ENCODE results near the gene NEDD4L.

The NEDD4L gene

DNA sequence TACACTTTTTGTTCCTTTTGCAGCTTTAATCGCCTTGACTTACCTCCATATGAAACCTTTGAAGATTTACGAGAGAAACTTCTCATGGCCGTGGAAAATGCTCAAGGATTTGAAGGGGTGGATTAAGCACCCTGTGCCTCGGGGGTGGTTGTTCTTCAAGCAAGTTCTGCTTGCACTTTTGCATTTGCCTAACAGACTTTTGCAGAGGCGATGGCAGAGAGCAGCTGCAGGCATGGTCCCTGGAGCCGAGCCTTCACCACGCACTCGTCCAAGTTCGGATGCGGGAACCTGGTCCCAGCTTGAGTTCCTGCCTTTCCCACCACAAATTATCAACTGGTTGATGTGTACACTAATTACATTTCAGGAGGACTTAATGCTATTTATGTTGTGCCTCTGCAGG, 352.1 kb downstream of the NEDD4L start:
- Histone ChIP-seq H3F3A (ENCODE audit: insufficient read depth) (no peaks in the 10 kb centered on the region), H3K27ac (ENCODE audit: low read depth, low read length) (no peak overlapping the region), H2AFZ (ENCODE audit: low read depth, low read length, severe bottlenecking) (no peak overlapping the region), H3K36me3 (ENCODE audit: low read length) (no peaks in the 10 kb centered on the region), H3K79me2 (ENCODE audit: insufficient read depth, low read length) (no peaks in the 10 kb centered on the region), H3K4me2 (ENCODE audit: low read depth, low read length, poor library complexity, severe bottlenecking) (no peak overlapping the region), H3K9me2 (replicated peaks; ENCODE audit: insufficient read depth, low read length) (no peaks in the 10 kb centered on the region), H3K9me3 (ENCODE audit: insufficient read depth, low read length) (no peaks in the 10 kb centered on the region), H3K27me3 (ENCODE audit: low read length) (no peaks in the 10 kb centered on the region), H3K9ac (ENCODE audit: low read length) (no peak overlapping the region), H3K4me3 (ENCODE audit: insufficient read depth, low read length, poor library complexity, severe bottlenecking) (no peak overlapping the region), H4K20me1 (ENCODE audit: low read depth, low read length) (no peaks in the 10 kb centered on the region)
- TF ChIP-seq, protein P1, sequence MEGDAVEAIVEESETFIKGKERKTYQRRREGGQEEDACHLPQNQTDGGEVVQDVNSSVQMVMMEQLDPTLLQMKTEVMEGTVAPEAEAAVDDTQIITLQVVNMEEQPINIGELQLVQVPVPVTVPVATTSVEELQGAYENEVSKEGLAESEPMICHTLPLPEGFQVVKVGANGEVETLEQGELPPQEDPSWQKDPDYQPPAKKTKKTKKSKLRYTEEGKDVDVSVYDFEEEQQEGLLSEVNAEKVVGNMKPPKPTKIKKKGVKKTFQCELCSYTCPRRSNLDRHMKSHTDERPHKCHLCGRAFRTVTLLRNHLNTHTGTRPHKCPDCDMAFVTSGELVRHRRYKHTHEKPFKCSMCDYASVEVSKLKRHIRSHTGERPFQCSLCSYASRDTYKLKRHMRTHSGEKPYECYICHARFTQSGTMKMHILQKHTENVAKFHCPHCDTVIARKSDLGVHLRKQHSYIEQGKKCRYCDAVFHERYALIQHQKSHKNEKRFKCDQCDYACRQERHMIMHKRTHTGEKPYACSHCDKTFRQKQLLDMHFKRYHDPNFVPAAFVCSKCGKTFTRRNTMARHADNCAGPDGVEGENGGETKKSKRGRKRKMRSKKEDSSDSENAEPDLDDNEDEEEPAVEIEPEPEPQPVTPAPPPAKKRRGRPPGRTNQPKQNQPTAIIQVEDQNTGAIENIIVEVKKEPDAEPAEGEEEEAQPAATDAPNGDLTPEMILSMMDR (IDR thresholded peaks at IDR 0.05; ENCODE audit: insufficient read depth, low read length, poor library complexity, severe bottlenecking), result no peak
- no peak for TF ChIP-seq EZH2phosphoT487 (conservative IDR thresholded peaks at IDR 0.05; ENCODE audit: low read length)

DNA sequence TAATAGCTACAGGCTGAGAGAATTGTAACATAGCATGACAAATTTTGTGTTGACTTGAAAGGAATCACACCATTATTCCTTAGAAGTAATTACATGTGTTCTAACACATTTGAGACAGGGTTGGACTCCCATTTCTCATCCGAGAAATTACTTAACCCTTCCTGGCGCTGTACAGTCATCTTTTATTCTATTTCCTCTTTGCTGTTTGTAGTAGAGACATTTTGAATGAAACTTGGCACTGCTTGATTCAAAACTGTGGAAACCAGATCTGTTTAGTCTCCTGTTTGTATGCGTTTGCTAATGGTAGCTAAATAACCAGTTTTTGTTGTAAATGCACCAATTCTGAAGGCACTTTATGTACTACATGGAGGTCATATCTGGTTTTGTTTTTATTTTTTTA, 352.9 kb downstream of the NEDD4L start:
- Histone ChIP-seq H3K9ac (ENCODE audit: low read length) (no peak overlapping the region), H3K79me2 (ENCODE audit: insufficient read depth, low read length) (no peaks in the 10 kb centered on the region), H3K4me2 (ENCODE audit: low read depth, low read length, poor library complexity, severe bottlenecking) (no peak overlapping the region), H3F3A (ENCODE audit: insufficient read depth) (no peaks in the 10 kb centered on the region), H3K9me3 (ENCODE audit: insufficient read depth, low read length) (no peaks in the 10 kb centered on the region), H3K27ac (ENCODE audit: low read depth, low read length) (no peak overlapping the region), H3K9me2 (replicated peaks; ENCODE audit: insufficient read depth, low read length) (no peaks in the 10 kb centered on the region), H3K36me3 (ENCODE audit: low read length) (no peaks in the 10 kb centered on the region), H3K27me3 (ENCODE audit: low read length) (no peaks in the 10 kb centered on the region), H3K4me3 (ENCODE audit: insufficient read depth, low read length, poor library complexity, severe bottlenecking) (no peak overlapping the region), H4K20me1 (ENCODE audit: low read depth, low read length) (no peaks in the 10 kb centered on the region), H2AFZ (ENCODE audit: low read depth, low read length, severe bottlenecking) (no peak overlapping the region)
- TF ChIP-seq, protein P1 (IDR thresholded peaks at IDR 0.05; ENCODE audit: insufficient read depth, low read length, poor library complexity, severe bottlenecking), result no peak
- no peak for TF ChIP-seq EZH2phosphoT487 (conservative IDR thresholded peaks at IDR 0.05; ENCODE audit: low read length)

DNA sequence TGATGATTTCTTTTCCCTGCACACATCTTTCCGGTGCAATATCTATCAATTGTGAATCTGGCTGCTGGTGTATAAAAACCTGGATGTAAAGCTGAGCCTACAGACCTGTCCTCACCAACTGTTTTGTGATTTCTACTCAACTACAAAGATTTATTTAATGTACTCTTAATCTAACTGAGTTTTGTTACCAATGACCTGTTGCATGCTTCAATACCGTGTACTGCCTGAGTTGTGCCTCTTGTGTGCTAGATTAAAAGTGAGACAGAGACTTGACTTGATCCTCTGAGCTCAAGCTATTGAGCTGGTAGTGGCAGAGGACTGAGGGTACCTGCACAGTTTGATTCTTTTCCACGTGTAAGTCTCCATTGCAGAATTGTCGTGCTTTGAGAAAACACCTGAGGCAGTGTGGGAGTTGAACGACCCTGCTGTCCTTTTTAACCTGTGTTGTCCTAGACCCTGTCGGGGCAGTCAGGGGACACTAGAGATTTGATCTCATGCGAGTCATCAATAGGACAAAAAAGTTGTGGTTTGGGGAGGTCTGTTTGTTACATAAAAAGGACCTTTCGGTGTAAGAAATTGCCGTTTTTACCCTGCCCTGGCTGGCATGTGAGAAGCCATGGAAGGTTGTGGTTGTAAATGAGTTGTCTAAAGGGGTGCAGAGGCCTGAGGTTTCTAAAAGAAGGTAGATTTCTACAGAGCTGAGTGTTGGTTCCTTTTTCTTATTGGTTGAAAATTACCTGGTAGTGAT, 353.5 kb downstream of the NEDD4L start:
- Histone ChIP-seq H3K9ac (ENCODE audit: low read length) (no peak overlapping the region), H2AFZ (ENCODE audit: low read depth, low read length, severe bottlenecking) (no peak overlapping the region), H3K9me2 (replicated peaks; ENCODE audit: insufficient read depth, low read length) (no peaks in the 10 kb centered on the region), H3K9me3 (ENCODE audit: insufficient read depth, low read length) (no peaks in the 10 kb centered on the region), H3F3A (ENCODE audit: insufficient read depth) (no peaks in the 10 kb centered on the region), H3K4me3 (ENCODE audit: insufficient read depth, low read length, poor library complexity, severe bottlenecking) (no peak overlapping the region), H3K4me2 (ENCODE audit: low read depth, low read length, poor library complexity, severe bottlenecking) (no peak overlapping the region), H3K36me3 (ENCODE audit: low read length) (no peaks in the 10 kb centered on the region), H3K27ac (ENCODE audit: low read depth, low read length) (no peak overlapping the region), H3K79me2 (ENCODE audit: insufficient read depth, low read length) (no peaks in the 10 kb centered on the region), H4K20me1 (ENCODE audit: low read depth, low read length) (no peaks in the 10 kb centered on the region), H3K27me3 (ENCODE audit: low read length) (no peaks in the 10 kb centered on the region)
- no peak for TF ChIP-seq EZH2phosphoT487 (conservative IDR thresholded peaks at IDR 0.05; ENCODE audit: low read length)
- TF ChIP-seq, protein P1 (IDR thresholded peaks at IDR 0.05; ENCODE audit: insufficient read depth, low read length, poor library complexity, severe bottlenecking), result no peak
